Measurements from ENCODE around the gene SOX2. TPM values are rescaled to one million over a fixed set of nuclear protein-coding genes. Genes with fewer than 3 reads are reported as not detected.

Gene SOX2
- total and polyA plus RNA-seq, 2 experiments from 2014 or later: 2.2 to 3.5 TPM

- H3K4me1 ChIP-seq (ENCODE audit: insufficient read depth): peaks cover 18% of the 10 kb centered on the region
- TF ChIP-seq CTCF (IDR thresholded peaks at IDR 0.05; ENCODE audit: poor library complexity): no peak
- peak; percentile 69 for TF ChIP-seq EZH2phosphoT487 (IDR thresholded peaks at IDR 0.05; ENCODE audit: low read depth, severe bottlenecking, unreplicated experiment)
- no peaks in the 10 kb centered on the region for H3K36me3 ChIP-seq (replicated peaks; ENCODE audit: insufficient read depth, low read depth)
- peak overlapping the region; percentile 75 for H3K4me2 ChIP-seq
- WGBS (ENCODE audit: low lambda C conversion rate, missing lambda C conversion rate): 11% methylated on average over 13 of the region's 13 CpGs
- H3K79me2 ChIP-seq: no peaks in the 10 kb centered on the region
- H2AFZ ChIP-seq: no peak overlapping the region
- no peaks in the 10 kb centered on the region for H3K9me2 ChIP-seq (replicated peaks; ENCODE audit: insufficient read depth)
- H4K20me1 ChIP-seq (ENCODE audit: insufficient read depth, poor library complexity, severe bottlenecking): no peaks in the 10 kb centered on the region
- H3K9me3 ChIP-seq (ENCODE audit: low read depth): no peaks in the 10 kb centered on the region
- H3K27ac ChIP-seq: no peak overlapping the region
- no peak overlapping the region for H3K4me3 ChIP-seq
- DNase-seq (ENCODE audit: low spot score): no peak
- H3K27me3 ChIP-seq: peaks cover 90% of the 10 kb centered on the region
Measured at GRCh38 chr3:181713676-181714612, 2.2 kb downstream of the SOX2 start.

GRCh38 chr3:181715571-181716340 is 4.0 kb downstream of the SOX2 start:
- Histone ChIP-seq H3K9me3 (ENCODE audit: low read depth) (no peaks in the 10 kb centered on the region), H3K4me3 (no peak overlapping the region), H3K4me2 (no peak overlapping the region), H3K9me2 (replicated peaks; ENCODE audit: insufficient read depth) (no peaks in the 10 kb centered on the region), H4K20me1 (ENCODE audit: insufficient read depth, poor library complexity, severe bottlenecking) (no peaks in the 10 kb centered on the region), H3K36me3 (replicated peaks; ENCODE audit: insufficient read depth, low read depth) (no peaks in the 10 kb centered on the region), H2AFZ (no peak overlapping the region), H3K27ac (no peak overlapping the region), H3K79me2 (no peaks in the 10 kb centered on the region), H3K4me1 (ENCODE audit: insufficient read depth) (peaks cover 9% of the 10 kb centered on the region), H3K27me3 (peaks cover 91% of the 10 kb centered on the region)
- TF ChIP-seq CTCF (IDR thresholded peaks at IDR 0.05; ENCODE audit: poor library complexity) (no peak), EZH2phosphoT487 (IDR thresholded peaks at IDR 0.05; ENCODE audit: low read depth, severe bottlenecking, unreplicated experiment) (peak; percentile 82), EZH2 (IDR thresholded peaks at IDR 0.05; ENCODE audit: borderline replicate concordance) (peak; percentile 84)
- no peak for DNase-seq (ENCODE audit: low spot score)
- 7% methylated on average over 15 of the region's 15 CpGs for WGBS (ENCODE audit: low lambda C conversion rate, missing lambda C conversion rate)

- H3K9me3 ChIP-seq (ENCODE audit: low read depth): no peaks in the 10 kb centered on the region
- DNase-seq (ENCODE audit: low spot score): no peak
- no peak for TF ChIP-seq EZH2phosphoT487 (IDR thresholded peaks at IDR 0.05; ENCODE audit: low read depth, severe bottlenecking, unreplicated experiment)
- TF ChIP-seq EZH2 (IDR thresholded peaks at IDR 0.05; ENCODE audit: borderline replicate concordance): no peak
- TF ChIP-seq CTCF (IDR thresholded peaks at IDR 0.05; ENCODE audit: poor library complexity): no peak
- no peak overlapping the region for H3K27ac ChIP-seq
- 33% methylated on average over 5 of the region's 5 CpGs for WGBS (ENCODE audit: low lambda C conversion rate, missing lambda C conversion rate)
- no peaks in the 10 kb centered on the region for H3K36me3 ChIP-seq (replicated peaks; ENCODE audit: insufficient read depth, low read depth)
- no peak overlapping the region for H3K4me2 ChIP-seq
- H3K4me3 ChIP-seq: no peak overlapping the region
- H3K79me2 ChIP-seq: no peaks in the 10 kb centered on the region
- H3K27me3 ChIP-seq: peaks cover 96% of the 10 kb centered on the region
- H2AFZ ChIP-seq: no peak overlapping the region
- peaks cover 3% of the 10 kb centered on the region for H3K4me1 ChIP-seq (ENCODE audit: insufficient read depth)
- no peaks in the 10 kb centered on the region for H4K20me1 ChIP-seq (ENCODE audit: insufficient read depth, poor library complexity, severe bottlenecking)
- no peaks in the 10 kb centered on the region for H3K9me2 ChIP-seq (replicated peaks; ENCODE audit: insufficient read depth)
Measured at GRCh38 chr3:181716966-181717365, 5.2 kb downstream of the SOX2 start.
